Activated CD4-positive, alpha-beta T cell treated with anti-CD3 and anti-CD28 coated beads, Interleukin-2, amount 50 U/mL, for 16 hours (primary cell): ENCODE results near the gene NDUFB1.

Experiments used
- DNase-seq: peaks from one replicate; pipeline ENCODE4 v3.0.0-alpha.2; 2020

The NDUFB1 gene

GRCh38 chr14:92093320-92093719 is 28.2 kb downstream of the NDUFB1 start:
- no peak for DNase-seq

DNA sequence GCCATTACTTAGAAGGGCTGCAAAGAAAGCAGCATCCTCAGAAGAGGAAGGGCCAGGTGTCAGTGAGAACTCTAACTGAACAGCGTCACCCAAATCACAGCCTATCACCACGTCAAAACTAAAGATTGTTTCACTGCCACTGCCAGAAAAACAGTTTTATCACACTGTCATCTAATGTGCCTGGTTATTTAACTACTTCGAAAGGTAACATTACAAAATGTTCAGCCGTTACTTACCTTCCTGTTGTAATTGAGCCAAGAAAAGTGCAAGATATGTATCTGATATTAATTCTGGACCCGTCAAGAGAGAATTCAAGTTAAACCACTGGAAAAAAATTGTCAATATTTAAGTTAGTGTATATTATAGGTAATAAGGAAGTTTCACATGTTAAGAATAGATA is 33.0 kb downstream of the NDUFB1 start:
- no peak for DNase-seq

DNA sequence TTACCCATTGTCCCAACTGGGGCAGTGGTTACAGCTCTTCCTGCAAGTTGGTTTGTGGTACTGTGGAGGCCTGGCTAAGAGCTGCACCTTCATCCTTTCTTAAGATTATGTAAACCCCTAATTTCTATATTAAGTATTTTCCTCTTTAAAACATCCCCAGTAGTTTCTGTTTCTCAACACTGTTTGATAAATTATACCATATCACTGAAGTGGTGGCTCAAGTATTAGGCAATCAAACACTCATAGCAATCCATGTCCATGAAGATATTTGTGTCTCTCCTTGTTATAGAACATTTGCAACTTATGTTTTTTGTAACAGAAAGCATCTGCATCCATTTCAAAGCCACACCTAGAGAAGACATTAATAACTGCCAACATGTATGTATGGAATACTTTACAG is 47.0 kb downstream of the NDUFB1 start:
- no peak for DNase-seq
